Measurements from ENCODE around the gene RNF151.
"Not testable (repeated sequence)": the region's sequence is repeated elsewhere in the genome, so short reads cannot be mapped to it uniquely, and the experiment has no call there.

RNF151 gene

GRCh38 chr16:2009791-2010510, 43.3 kb downstream of the RNF151 start, which contains the start of gene ZNF598:
Gene ZNF598, minus strand, starts transcription at chr16:2009821.
- DNase-seq, result peak; percentile 85

GRCh38 chr16:2011726-2012125, 45.1 kb downstream of the RNF151 start:
- not testable (repeated sequence) for DNase-seq

GRCh38 chr16:2013527-2013926, 46.9 kb downstream of the RNF151 start:
- DNase-seq, result no peak

GRCh38 chr16:2015117-2015946, 48.7 kb downstream of the RNF151 start:
- no peak for DNase-seq

- DNase-seq, result no peak
Measured at GRCh38 chr16:2015947-2016208, 49.2 kb downstream of the RNF151 start.

GRCh38 chr16:2016407-2016922, 49.8 kb downstream of the RNF151 start:
- DNase-seq, result no peak
